ENCODE results near the gene DYSF. TPM values are rescaled to one million over a fixed set of nuclear protein-coding genes. Genes with fewer than 3 reads are reported as not detected.
A peak's percentile ranks its signal among the peaks of the same experiment; 100 is the strongest.
"Not testable (repeated sequence)": the region's sequence is repeated elsewhere in the genome, so short reads cannot be mapped to it uniquely, and the experiment has no call there.

Gene DYSF
- total and polyA plus RNA-seq, 5 donors: 36.7 to 49.4 (median 42.1) TPM

DNA sequence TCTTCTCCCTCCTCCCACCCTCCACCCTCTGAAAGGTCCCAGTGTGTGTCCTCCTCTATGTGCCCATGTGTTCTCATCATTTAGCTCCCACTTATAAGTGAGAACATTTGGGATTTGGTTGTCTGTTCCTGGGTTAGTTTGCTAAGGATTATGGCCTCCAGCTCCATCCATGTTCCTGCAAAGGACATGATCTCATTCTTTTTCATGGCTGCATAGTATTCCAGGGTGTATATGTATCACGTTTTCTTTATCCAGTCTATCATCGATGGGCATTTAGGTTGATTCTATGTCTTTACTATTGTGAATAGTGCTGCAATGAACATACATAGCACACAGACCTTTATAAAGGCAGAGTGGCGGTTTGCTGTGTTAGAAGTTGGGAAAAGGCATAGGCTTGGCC, 38.2 kb downstream of the DYSF start:
- WGBS: 90% methylated on average over 3 of the region's 3 CpGs
- H3K4me3 ChIP-seq (ENCODE audit: low read length); H3K27ac ChIP-seq (ENCODE audit: low read length); H3K9me3 ChIP-seq (ENCODE audit: control insufficient read depth, low read length); H3K27me3 ChIP-seq (ENCODE audit: control insufficient read depth, insufficient read depth); H3K4me1 ChIP-seq (ENCODE audit: control insufficient read depth, insufficient read depth, low read length); DNase-seq; intact Hi-C loops (cut with DNase I); ATAC-seq: not testable (repeated sequence)

DNA sequence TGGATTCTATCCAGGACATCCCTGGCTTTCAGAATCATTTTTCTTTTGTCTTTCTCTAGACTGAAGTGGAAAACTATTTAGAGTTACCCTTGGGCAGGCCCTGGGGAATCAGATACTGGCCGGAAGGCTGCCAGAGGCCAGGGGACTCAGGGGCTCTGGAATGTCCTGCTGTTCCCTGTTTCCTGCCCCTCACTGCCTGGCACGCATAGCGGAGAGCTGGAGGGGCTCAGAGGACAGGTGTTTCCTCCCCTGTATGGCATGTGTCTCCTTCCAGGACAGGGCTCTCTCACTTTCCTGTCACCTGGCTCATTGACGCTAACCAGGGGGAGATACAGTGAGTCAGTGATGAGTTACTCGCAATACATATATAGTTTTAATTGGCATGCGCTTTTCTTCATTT, 38.8 kb downstream of the DYSF start:
- WGBS: 58% methylated on average over 6 of the region's 6 CpGs
- ATAC-seq (peak; percentile 43 to 59), DNase-seq (no peak)
- Histone ChIP-seq H3K4me1 (ENCODE audit: control insufficient read depth, insufficient read depth, low read length) (peaks cover 3% of the 10 kb centered on the region), H3K9me3 (ENCODE audit: control insufficient read depth, low read length) (no peaks in the 10 kb centered on the region), H3K27me3 (ENCODE audit: control insufficient read depth, insufficient read depth) (no peaks in the 10 kb centered on the region), H3K27ac (ENCODE audit: low read length) (peak overlapping the region; percentile 61), H3K4me3 (ENCODE audit: low read length) (no peak overlapping the region)
- intact Hi-C loops (cut with DNase I): no loop called here

DNA sequence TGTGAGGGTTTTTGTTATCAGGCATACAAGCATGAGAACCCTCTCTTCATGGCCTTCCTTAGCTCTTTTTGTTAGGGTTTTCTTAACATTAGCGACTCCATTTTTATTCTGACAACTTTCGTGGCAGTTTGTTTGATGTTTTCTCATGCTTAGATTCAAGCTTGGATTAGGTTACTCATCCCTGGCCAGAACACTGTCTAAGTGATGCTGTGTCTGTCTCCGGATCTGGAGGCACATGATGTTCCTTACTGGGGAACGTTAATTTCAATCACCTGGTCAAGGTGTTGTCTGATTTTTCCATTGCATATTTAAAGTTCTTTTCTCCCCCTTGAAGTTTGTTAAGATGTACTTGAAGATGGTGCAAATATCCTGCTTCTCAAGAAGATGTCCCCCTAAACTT, 40.7 kb downstream of the DYSF start:
- H3K27ac ChIP-seq (ENCODE audit: low read length): no peak overlapping the region
- H3K9me3 ChIP-seq (ENCODE audit: control insufficient read depth, low read length): no peaks in the 10 kb centered on the region
- DNase-seq (no peak), ATAC-seq (no peak)
- H3K4me3 ChIP-seq (ENCODE audit: low read length): no peak overlapping the region
- intact Hi-C loops (cut with DNase I): no loop called here
- H3K4me1 ChIP-seq (ENCODE audit: control insufficient read depth, insufficient read depth, low read length): peaks cover 7% of the 10 kb centered on the region
- WGBS: 92% methylated on average over 4 of the region's 4 CpGs
- no peaks in the 10 kb centered on the region for H3K27me3 ChIP-seq (ENCODE audit: control insufficient read depth, insufficient read depth)

DNA sequence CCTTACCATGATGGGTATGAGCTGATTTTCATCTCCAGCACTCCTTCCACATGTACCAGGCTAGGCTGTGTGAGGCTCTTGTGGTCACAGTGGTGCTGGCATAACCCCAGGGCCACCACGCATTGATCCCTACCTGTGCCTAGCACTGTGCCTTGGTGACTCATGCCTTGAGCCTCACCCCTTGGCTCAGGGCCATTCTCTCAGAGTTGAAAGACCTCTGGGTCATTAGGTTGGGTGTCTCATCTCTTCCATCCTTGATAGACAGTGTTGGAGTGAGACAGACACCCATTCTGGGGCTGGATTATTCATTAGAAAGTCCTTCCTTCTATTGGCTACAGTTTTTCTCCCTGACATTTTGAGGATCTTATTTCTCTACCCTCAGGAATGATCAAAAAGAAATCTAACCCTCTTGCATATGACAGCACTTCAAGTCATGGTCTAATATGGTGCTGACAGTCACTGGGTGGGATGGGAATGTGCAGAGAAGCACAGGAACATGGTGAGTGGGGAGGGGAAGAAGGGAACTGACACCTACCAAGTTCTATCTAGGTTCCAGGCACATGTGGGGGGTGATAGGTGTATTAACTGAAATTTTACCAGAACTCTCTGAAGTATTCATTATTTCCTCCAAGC, 41.3 kb downstream of the DYSF start:
- 88% methylated on average over 1 of the region's 1 CpG for WGBS
- Histone ChIP-seq H3K9me3 (ENCODE audit: control insufficient read depth, low read length) (no peaks in the 10 kb centered on the region), H3K27me3 (ENCODE audit: control insufficient read depth, insufficient read depth) (no peaks in the 10 kb centered on the region), H3K27ac (ENCODE audit: low read length) (no peak overlapping the region), H3K4me1 (ENCODE audit: control insufficient read depth, insufficient read depth, low read length) (peaks cover 7% of the 10 kb centered on the region), H3K4me3 (ENCODE audit: low read length) (no peak overlapping the region)
- intact Hi-C loops (cut with DNase I): no loop called here
- DNase-seq (no peak), ATAC-seq (no peak)

DNA sequence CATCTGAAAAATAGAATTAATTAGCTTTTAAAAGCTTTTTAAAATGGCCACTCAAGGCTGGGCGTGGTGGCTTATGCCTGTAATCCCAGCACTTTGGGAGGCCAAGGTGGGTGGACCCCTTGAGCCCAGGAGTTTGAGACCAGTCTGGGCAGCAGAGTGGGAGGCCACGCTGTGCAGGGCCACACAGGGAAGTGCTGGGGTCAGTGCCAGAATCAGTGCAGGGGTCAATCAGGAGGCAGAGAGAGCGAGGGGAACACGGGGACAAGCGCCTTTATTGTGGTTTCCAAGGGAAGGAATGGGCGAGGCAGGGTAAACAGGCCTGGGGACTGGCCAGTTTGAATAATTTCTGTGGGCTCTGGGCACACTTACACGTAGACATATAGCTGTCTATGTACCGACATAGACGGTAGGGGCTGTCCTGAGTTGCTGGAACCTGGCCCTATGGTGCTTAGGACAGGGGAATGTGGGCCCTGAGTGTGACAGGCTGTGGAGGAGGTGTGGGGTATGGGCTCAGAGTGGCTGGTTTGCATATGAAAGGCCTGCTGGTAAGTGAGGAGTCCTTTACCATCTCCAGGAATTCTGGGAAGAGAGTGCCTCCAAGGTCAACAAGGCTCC, 42.9 kb downstream of the DYSF start:
- no peak overlapping the region for H3K27ac ChIP-seq (ENCODE audit: low read length)
- 64% methylated on average over 9 of the region's 9 CpGs for WGBS
- ATAC-seq (peak; percentile 54 to 59), DNase-seq (no peak)
- H3K9me3 ChIP-seq (ENCODE audit: control insufficient read depth, low read length): no peaks in the 10 kb centered on the region
- peaks cover 11% of the 10 kb centered on the region for H3K4me1 ChIP-seq (ENCODE audit: control insufficient read depth, insufficient read depth, low read length)
- intact Hi-C loops (cut with DNase I): no loop called here
- no peaks in the 10 kb centered on the region for H3K27me3 ChIP-seq (ENCODE audit: control insufficient read depth, insufficient read depth)
- no peak overlapping the region for H3K4me3 ChIP-seq (ENCODE audit: low read length)

DNA sequence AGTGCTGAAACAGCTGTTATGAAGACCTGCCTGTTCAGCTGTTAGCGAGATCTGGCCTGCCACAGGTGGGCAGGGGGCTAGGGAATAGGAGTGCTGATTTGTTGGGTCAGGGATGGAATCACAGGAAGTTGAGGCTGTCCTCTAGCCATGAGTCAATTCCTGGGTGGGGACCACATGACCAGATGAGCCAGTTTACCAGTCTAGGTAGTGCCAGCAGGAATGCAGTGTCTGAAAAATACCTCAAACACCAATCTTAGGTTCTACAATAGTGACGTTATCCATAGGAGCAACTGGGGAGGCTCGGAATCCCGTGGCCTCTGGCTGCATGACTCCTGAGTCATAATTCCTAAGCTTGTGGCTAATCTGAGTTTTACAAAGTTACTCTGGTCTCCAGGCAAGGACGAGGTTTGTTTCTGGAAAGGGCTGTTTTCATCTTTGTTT, 44.9 kb downstream of the DYSF start:
- intact Hi-C loops (cut with DNase I): no loop called here
- H3K4me1 ChIP-seq (ENCODE audit: control insufficient read depth, insufficient read depth, low read length): peaks cover 20% of the 10 kb centered on the region
- no peak overlapping the region for H3K4me3 ChIP-seq (ENCODE audit: low read length)
- H3K27me3 ChIP-seq (ENCODE audit: control insufficient read depth, insufficient read depth): no peaks in the 10 kb centered on the region
- ATAC-seq (no peak), DNase-seq (no peak)
- H3K9me3 ChIP-seq (ENCODE audit: control insufficient read depth, low read length): no peaks in the 10 kb centered on the region
- 62% methylated on average over 5 of the region's 5 CpGs for WGBS
- peak overlapping the region; percentile 1 for H3K27ac ChIP-seq (ENCODE audit: low read length)

DNA sequence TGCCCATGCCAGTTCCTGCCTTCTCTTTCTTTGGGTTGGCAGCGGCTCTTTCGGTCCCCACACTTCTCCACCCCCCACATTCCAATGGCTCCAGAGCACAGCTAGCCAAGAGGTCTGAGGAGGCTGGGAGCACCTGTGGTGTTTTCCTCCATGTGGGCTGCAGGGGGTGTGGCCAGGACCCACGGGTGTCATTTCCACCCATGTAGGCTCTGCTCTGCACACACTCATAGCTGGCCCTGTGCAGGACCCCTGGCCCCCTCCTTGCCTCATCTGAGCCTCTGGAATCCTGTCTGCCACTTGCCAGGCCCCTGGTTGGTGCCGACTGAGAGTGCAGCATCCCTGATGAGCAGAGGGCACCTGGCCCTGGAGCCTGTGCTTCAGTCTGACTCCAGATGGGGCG, 46.3 kb downstream of the DYSF start:
- 70% methylated on average over 5 of the region's 5 CpGs for WGBS
- DNase-seq: no peak
- intact Hi-C loops (cut with DNase I): loop anchor here in 1 of 4 donors (5.0 kb wide), 1 partner anchor 37 kb away; no protein-coding TSS in a partner anchor
- H3K9me3 ChIP-seq (ENCODE audit: control insufficient read depth, low read length): no peaks in the 10 kb centered on the region
- no peaks in the 10 kb centered on the region for H3K27me3 ChIP-seq (ENCODE audit: control insufficient read depth, insufficient read depth)
- H3K4me3 ChIP-seq (ENCODE audit: low read length): no peak overlapping the region
- ATAC-seq: no peak
- peak overlapping the region; percentile 66 for H3K27ac ChIP-seq (ENCODE audit: low read length)
- peaks cover 32% of the 10 kb centered on the region for H3K4me1 ChIP-seq (ENCODE audit: control insufficient read depth, insufficient read depth, low read length)

DNA sequence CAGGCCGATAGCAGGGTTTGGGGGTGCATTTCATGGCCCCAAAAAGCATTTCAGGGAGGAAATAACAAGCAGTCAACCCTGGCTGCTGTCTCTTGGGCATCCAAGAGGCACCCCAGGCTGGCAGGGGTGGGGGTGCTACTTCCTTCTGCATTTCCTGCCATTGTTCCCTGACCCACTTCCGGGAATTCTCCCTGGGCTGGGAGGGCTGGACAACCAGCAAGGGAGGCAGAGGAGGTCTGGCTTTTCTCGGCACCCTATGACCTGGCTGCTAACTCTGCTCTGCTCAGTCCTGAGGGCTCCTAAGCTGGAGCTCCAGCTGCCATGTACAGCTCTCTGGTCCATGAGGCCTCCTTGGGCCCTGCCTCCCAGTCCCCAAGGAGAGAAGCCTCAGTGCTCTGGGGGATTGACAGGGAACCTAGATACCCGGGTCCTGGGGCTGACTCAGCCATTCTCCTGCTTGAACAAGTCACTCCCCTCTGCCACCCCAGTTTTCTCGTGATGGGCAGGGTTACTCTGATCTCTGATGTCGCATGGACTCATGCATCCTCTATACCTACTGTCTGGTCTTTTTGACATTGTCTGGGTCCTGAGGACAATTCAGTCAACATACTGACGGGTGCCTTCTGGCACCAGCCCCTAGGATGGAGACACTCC, 47.2 kb downstream of the DYSF start:
- no peak overlapping the region for H3K4me3 ChIP-seq (ENCODE audit: low read length)
- H3K9me3 ChIP-seq (ENCODE audit: control insufficient read depth, low read length): no peaks in the 10 kb centered on the region
- H3K27ac ChIP-seq (ENCODE audit: low read length): peak overlapping the region; percentile 70
- H3K27me3 ChIP-seq (ENCODE audit: control insufficient read depth, insufficient read depth): no peaks in the 10 kb centered on the region
- H3K4me1 ChIP-seq (ENCODE audit: control insufficient read depth, insufficient read depth, low read length): peaks cover 36% of the 10 kb centered on the region
- ATAC-seq (peak; percentile 56 to 74), DNase-seq (peak; percentile 61 to 80 (median 77))
- intact Hi-C loops (cut with DNase I): loop anchor here in 1 of 4 donors (5.0 kb wide), 1 partner anchor 38 kb away; no protein-coding TSS in a partner anchor
- WGBS: 60% methylated on average over 7 of the region's 7 CpGs

DNA sequence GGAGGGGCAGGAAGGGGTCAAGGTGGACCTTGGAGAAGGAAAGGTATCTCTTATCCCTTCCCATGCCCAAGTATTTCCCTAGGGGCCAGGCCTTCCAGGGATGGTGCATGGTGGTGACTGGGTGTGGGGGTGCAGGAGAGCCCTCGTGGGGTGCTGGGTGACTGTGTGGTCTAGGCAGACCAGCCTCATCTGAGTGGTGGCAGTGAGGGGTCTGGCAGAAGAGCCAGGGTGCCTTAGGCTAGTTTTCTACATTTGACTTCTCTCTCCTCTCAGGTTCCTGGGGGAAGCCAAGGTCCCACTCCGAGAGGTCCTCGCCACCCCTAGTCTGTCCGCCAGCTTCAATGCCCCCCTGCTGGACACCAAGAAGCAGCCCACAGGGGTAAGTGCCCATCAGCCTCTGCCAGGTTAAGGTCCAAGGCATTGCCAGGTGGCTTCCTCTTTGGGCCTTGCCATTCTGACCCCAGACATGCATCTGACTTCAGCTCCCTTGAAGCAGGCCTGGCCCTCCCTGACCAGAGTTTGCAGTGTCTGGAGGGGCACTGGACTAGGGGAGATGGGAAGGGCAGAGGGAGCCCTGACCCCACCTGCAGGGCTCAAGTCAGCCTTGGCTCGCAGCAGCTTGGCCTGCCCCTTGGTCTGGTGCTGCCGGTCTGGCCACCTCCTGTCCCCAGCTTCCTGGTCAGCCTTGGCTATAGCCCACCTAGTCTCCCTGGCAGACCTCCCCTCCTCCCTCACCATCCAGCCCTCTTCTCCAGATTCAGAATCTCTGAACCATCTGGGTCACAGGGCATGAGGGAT, 49.8 kb downstream of the DYSF start:
- no peaks in the 10 kb centered on the region for H3K9me3 ChIP-seq (ENCODE audit: control insufficient read depth, low read length)
- H3K27ac ChIP-seq (ENCODE audit: low read length): peak overlapping the region; percentile 76
- H3K27me3 ChIP-seq (ENCODE audit: control insufficient read depth, insufficient read depth): no peaks in the 10 kb centered on the region
- no peak overlapping the region for H3K4me3 ChIP-seq (ENCODE audit: low read length)
- peaks cover 32% of the 10 kb centered on the region for H3K4me1 ChIP-seq (ENCODE audit: control insufficient read depth, insufficient read depth, low read length)
- DNase-seq (no peak), ATAC-seq (no peak)
- intact Hi-C loops (cut with DNase I): loop anchor here in 1 of 4 donors (5.0 kb wide), 1 partner anchor 41 kb away; no protein-coding TSS in a partner anchor
- WGBS: 87% methylated on average over 6 of the region's 6 CpGs

DNA sequence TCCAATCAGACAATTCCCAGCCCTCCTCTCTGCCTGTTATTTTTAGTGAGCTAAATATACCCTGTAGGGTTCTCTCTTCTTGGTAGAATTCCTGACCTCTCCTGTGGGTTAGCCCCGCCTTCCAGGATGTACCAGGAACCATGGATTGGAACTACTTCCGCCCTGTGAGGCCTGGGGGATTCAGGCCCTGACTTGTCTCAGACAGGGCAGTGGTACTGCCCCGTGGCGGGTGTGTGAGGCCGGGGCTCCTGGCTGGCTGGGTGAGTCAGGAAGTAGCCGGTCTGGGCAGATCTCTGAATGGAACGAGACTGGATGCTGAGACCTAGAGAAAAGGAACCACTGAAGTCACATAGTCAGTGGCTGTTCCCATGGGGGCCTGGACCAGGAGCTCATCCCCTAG, 50.5 kb downstream of the DYSF start:
- H3K27ac ChIP-seq (ENCODE audit: low read length): peak overlapping the region; percentile 76
- peak; percentile 66 to 76 (median 75) for DNase-seq
- peak; percentile 73 to 79 for ATAC-seq
- H3K9me3 ChIP-seq (ENCODE audit: control insufficient read depth, low read length): no peaks in the 10 kb centered on the region
- intact Hi-C loops (cut with DNase I): loop anchor here in 1 of 4 donors (5.0 kb wide), 1 partner anchor 42 kb away; no protein-coding TSS in a partner anchor
- H3K27me3 ChIP-seq (ENCODE audit: control insufficient read depth, insufficient read depth): no peaks in the 10 kb centered on the region
- H3K4me1 ChIP-seq (ENCODE audit: control insufficient read depth, insufficient read depth, low read length): peaks cover 29% of the 10 kb centered on the region
- H3K4me3 ChIP-seq (ENCODE audit: low read length): no peak overlapping the region
- 45% methylated on average over 7 of the region's 7 CpGs for WGBS

Data from right cardiac atrium (tissue), 5 donors.